HG02973 (cell line): ENCODE measurements around the gene ASIP.
A peak's percentile ranks its signal among the peaks of the same experiment; 100 is the strongest.
"Not testable (repeated sequence)": the region's sequence is repeated elsewhere in the genome, so short reads cannot be mapped to it uniquely, and the experiment has no call there.

Experiments used
- ATAC-seq: cut with Tn5 transposase; IDR thresholded peaks from one replicate; pipeline ENCODE4 v1.9.1; 2021; ENCODE audit warnings: moderate library complexity; ENCODE audit not compliant: unreplicated experiment

ASIP gene

GRCh38 chr20:34282041-34282440 lies 40.8 kb downstream of the ASIP start:
- no peak for ATAC-seq

GRCh38 chr20:34283844-34284243 lies 42.6 kb downstream of the ASIP start:
- ATAC-seq, result no peak

GRCh38 chr20:34285450-34285849 lies 44.2 kb downstream of the ASIP start:
- ATAC-seq, result no peak

- ATAC-seq, result not testable (repeated sequence)
These were observed 46.3 kb downstream of the ASIP start for GRCh38 chr20:34287500-34287899.

- ATAC-seq, result no peak
These were observed 49.2 kb downstream of the ASIP start for GRCh38 chr20:34290471-34290870.

GRCh38 chr20:34292496-34292895 lies 51.3 kb downstream of the ASIP start:
- ATAC-seq, result no peak

- no peak for ATAC-seq
These were observed 51.9 kb downstream of the ASIP start for GRCh38 chr20:34293119-34293518.

GRCh38 chr20:34293589-34293988 lies 52.4 kb downstream of the ASIP start:
- no peak for ATAC-seq

- no peak for ATAC-seq
These were observed 53.3 kb downstream of the ASIP start for GRCh38 chr20:34294563-34294962.

- no peak for ATAC-seq
These were observed 54.1 kb downstream of the ASIP start for GRCh38 chr20:34295284-34295683.

GRCh38 chr20:34296468-34296867 lies 55.2 kb downstream of the ASIP start:
- ATAC-seq, result no peak

- ATAC-seq, result not testable (repeated sequence)
These were observed 57.1 kb downstream of the ASIP start for GRCh38 chr20:34298294-34298784.

GRCh38 chr20:34299556-34300255 lies 58.5 kb downstream of the ASIP start:
- ATAC-seq, result no peak

GRCh38 chr20:34300256-34300806 lies 59.1 kb downstream of the ASIP start:
- no peak for ATAC-seq

GRCh38 chr20:34300809-34301586 lies 59.8 kb downstream of the ASIP start:
- ATAC-seq, result no peak

GRCh38 chr20:34301587-34302311 lies 60.5 kb downstream of the ASIP start:
- no peak for ATAC-seq

GRCh38 chr20:34302312-34302722 lies 61.1 kb downstream of the ASIP start:
- ATAC-seq, result no peak

- peak; percentile 83 for ATAC-seq
These were observed 61.7 kb downstream of the ASIP start, which contains the start of gene AHCY for GRCh38 chr20:34302723-34303533. TSS of gene AHCY (minus strand) at chr20:34303355. CDS start at chr20:34303270, 85 bp downstream.

GRCh38 chr20:34305333-34306230 lies 64.4 kb downstream of the ASIP start:
- no peak for ATAC-seq
